ENCODE results near the gene PARVB.
A peak's percentile ranks its signal among the peaks of the same experiment; 100 is the strongest.

PARVB gene

DNA sequence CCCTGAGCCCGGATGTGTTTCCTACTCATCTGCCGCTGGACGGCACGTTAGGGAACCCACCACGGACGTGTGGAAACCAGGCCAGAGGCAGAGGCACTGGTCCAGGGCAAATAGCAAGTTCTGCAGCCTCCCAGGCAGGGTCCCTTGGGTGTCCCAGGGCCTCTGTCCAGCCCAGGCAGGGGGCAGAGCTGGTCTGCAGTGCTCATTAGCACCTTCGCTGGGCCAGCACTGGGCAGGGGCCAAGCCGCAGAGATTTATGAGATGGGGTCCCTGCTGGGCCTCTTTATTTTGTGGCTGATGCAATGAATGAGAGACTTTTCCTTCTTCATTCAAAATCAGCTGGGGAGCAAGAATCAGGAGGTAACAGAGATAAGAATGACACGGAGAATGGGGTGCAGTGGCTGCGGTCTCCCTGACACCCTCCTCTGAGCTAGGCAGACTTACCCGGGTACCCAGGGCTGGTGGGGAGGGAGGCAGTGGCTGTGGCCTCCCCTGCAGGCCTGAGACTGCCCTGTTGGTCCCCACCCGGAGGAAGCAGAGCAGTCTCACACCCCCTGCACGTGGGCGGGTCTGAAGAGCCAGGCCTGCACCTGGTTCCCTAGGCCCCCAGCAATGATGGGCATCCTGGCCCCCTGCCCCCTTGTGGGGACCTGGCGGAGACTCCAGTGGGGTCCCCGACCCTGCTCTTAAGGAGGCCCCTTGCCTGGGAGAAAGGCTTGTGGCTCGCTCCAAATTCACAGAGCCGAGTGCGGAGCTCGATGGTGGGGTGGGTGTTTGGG lies 142.6 kb downstream of the PARVB start:
- DNase-seq: no peak

DNA sequence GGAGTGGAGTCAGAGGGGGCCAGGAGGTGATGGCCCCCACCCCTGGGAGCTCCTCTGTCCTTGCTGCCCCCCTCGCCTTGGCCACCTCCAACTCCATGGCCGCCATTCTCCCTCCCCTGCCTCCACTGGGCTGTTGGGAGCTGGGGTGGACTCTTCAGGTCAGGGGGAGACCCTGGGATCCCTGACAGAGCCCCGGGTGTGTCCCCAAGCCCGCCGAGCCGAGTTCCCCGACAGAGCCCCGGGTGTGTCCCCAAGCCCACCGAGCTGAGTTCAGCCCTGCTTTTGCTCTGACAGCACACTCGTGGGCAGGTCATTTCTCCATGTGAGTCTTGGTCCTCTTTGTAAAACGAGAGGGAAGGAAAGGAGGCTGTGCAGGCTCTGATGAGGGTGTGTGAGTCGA lies 143.4 kb downstream of the PARVB start:
- DNase-seq: no peak

DNA sequence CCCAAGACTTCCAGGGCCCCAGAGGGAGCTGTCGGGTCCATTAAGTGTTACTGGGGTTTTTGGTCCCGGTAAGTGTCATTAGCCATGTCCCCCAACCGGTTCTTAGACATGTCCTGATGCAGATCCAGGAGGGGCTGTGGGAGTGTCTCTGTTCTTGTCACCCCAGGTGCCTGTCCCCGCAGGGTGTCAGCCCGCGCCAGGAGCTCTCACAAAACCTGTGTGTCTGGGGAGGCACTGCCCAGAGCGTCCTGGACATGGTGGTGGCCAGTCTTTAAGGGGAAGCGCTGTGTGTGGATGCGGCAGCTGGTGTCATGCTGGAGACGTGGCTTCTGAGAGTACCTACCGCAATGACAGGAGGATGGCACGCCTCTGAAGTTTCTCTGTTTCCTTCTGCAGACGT lies 144.1 kb downstream of the PARVB start:
- no peak for DNase-seq

DNA sequence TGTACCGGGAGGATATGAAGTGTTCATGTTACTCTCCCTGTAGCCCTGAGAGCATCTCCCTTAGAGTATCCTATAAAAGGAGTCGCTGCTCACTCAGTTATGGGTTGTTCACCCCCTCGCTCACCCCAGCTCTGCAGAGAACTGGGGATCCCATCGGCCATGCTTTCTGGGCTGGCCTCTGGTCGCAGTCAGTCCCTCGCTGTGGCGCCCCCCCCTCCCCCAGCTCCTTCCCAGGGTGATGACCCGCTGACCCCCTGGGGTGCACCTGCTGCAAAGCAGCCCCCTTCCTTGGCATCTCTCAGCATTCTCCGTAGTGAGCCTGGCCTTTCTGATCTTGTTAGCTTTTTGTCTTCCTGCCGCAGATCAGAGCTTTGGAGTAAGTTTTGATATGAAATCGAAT lies 146.4 kb downstream of the PARVB start:
- DNase-seq: no peak

DNA sequence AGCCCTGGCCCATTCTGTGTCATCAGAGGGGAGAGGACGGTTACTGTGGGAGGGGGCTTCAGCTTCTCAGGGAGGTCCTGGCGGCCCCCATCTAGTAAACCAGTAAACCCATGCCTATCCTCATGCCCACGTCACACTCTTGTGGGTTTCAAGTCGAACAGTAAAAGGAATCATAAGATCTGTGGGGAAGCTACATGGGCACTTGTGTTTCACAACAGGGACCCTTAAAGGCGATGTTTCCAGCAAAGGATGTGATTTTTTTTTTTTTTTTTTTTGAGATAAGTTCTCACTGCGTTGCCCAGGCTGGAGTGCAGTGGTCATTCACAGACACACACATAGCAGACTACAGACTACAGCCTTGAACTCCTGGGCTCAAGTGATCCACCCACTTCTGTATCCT lies 147.5 kb downstream of the PARVB start:
- no peak for DNase-seq

DNA sequence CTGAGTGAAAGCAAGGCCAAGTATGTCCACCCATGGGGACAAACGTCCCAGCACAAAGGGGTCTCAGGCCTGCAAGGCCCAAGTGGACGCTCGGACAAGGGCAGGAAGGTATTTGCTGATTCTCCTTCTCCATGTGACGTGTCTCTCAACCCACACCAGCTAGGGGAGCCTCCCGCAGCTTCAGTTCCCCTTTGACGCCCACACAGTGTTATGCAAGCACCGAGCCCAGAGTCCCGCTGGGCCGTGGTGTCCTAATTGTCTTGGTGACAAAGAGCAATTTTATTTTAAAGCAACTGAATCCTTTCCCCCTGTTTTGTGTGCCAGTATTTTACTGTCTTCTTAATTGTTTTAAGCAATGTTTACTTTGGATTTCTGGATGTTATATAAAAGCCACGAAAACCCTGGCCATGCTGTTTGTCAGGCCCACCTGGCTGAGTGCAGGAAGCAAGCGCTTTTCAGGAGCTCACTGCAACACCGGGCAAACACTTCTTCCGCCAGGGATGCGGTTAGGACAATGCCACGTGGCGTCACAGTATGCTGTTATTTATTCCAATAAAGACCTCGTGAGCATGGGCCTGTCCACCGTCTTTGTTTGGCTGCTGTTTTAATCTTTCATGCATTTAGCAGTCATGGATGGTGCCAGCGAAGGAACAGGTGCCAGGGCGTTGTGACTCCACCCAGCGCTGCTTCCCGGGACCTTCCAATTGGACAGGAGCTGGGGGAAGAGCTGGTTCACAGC lies 148.4 kb downstream of the PARVB start:
- no peak for DNase-seq

DNA sequence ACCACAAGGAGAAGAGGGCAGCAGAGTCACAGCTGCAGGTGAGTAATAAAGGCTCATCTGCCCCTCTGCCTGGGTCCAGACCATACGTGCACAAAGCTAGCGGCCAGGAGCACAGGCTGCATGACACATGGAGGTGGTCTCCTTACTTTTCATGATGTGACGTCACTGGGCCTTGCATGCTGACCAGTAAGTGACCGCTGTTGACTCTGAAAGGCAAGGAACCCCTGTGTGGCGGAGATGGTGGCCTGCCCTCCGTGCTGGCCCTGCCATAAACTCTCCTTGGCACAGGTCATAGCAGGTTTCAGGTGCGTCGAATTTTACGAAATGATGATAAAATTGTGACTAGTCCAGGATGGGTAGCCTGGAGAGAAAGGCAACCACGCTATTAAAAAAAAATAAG lies 149.1 kb downstream of the PARVB start:
- DNase-seq: no peak

DNA sequence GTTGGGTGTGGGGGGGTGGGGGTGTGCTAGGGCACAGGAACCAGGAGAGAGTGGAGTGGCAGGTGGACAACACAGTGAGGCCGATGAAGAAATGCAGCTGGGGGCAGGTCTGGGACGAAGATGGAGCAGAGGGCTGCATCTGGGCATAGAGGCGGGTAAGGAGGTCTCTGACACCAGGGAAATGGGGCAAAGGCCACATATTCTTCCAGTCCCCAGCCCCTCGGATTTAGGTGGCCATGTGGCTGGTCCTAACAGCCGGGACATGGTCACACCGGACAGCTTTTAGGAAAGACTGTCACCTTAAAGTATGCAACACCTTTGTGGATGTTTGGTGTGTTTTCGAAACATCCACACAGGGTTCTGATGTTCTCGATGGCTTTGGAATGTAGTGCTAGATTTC lies 151.6 kb downstream of the PARVB start:
- no peak for DNase-seq

DNA sequence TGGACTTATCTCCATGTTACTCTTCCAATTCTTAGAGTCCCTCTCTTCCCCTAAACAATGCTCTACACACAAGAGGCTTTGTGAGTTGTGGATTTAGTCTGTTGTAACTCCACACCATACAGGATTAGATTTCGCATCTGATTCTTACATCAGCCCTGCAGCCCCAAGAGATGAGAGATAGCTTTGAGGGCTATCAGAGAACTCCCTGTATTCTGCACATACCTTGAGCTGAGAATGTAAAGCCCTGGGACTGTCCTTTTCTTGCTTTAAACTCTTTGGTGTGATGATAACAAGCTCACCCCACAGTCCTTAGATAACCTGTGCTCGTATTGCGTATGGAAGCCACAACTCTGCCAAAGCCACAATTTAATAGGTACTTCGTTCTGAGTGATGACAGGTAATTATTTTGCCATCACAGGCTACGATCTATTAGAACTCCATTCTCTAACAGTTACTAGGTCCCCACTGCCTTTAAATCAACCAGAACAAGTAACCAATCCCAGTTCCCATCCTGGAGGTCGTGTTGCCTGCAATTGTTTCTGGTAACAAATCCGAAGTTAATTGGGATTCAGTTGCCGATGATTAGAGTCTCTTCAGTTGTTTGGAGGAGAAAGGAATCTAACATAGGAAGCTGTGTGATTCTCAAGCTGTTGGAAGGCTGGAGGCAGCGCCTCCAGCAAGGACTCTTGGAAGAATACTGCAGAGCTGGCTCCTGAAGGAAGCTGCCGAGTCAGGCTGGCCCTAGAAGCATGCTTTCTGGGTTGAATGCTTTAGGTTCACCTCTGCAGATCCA lies 155.3 kb downstream of the PARVB start:
- DNase-seq: peak; percentile 58

DNA sequence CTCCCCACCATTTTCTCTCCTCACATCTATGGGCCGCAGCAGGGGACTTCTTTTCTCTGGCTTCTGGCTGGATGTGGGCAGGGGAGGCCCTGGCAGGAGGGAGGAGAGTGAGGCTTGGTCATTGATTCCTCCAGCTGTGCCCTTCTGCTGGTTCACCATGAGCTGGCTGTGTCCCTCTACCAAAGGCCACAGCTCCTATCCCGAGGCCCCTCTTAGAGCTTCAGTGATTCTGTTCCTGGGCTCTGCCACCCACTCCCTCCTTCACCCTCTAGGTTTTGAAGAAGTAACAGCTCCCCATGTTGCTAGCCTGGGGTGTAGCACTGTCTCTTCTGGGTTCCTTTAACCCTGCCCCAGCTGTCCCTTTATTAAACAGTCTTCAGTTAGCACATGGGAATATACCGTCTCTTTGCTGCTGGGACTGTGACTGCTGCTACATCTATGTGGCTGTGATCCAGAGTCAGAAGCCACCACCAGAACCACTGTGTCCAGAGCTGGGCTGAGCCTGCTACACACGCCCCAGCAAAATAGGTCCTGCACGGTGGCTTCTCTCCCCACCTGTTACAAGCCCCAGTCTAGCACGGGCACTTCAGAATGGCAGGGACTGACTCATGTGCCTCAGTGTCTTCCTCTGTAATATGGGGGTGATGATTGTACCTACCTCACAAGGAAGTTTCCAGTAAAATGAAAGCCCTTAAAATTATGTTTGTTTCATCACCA lies 156.0 kb downstream of the PARVB start:
- DNase-seq: no peak

DNA sequence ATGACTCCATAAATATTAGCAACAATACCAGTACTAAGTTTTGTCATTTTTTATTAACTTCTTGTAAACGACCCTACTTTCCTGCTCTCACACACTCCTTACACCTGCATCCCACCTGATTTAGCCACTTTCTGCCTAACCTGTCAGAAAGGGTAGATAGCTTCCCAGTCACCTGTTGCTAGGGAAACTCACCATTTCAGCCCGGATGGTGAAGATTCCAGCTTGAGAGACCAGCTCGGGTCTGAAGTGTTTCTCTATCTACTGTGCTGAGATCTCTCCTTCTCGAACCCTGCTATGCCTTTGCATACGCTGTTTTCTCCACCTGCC lies 156.6 kb downstream of the PARVB start, which contains the start of gene PARVG:
PARVG (plus strand) TSS at position 220 of the 327 bp plus-strand sequence. CDS start 2,405 bp downstream, outside the sequence.
- DNase-seq: no peak

DNA sequence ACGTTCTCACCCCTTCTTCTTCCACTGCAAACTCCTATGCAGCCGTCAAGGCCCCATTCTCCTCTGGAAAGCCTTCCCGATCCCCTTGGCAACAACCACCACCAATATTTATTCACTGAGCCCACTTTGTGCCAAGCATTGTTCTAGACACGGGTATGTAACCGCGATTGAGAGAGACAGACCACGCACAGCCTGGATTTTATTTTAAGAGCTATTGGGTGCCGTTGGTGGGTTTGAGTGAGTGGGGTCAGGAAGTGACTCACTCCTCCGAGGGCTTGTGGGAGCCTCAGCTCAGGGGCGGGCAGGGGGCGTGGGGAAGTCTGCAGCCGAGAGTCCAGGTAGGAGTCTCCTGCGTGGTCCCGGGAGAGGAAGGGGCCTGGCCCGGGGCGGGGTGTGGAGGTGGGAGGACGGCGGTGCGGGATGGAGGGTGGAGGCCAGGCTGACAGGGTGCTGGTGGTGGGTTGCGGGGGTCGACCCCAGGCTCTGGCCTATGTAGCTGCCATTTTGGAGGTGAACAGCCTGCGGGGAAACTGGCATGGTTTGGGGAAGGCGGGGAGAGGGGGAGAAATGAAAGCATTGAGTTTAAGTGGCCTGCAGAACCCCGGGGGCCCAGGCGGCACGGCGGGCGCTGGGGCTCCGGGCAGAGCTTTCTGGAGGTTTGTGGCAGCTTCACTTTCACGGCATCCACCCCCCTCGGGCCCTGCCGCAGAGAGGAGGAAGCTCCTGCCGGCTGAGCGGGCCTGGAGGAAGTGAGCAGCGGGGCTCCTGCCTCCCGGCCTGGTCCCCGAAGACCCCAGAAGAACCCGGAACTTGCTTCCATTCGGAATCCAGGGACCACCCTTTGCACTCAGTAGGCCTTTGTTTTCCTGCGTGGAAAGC lies 157.2 kb downstream of the PARVB start:
- no peak for DNase-seq

DNA sequence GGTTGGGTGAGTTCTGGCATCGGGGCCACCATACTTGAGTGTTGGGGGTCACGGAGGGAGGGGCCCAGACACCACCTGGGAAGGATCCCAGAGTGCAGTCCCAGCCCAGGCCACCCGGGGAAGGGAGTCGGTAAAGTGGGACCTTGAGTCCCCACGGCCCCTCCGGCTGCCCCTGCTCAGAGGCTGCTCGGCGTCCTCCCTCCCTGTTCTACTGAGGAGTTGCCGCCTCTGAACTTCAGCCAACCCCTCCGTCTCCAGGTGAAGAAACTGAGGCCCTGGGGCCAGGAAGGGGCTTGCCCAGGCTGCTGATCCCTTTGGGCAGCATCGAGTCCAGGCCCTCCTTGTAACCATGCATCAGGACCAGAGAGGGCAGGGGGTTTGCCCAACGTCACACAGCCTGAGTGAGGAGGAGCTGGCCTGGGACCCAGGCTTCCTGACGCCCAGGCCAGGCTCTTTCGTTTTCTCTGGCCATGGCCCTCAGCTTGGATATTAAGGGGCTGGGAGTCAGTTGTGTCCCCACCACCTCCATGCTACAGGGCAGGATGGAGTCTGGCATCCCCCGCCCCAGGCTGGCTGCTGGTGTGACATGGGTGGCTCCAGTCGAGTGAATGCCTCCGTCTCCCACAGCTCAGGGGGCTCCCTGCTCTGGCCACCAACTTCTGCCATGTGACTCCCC lies 157.9 kb downstream of the PARVB start:
- no peak for DNase-seq

DNA sequence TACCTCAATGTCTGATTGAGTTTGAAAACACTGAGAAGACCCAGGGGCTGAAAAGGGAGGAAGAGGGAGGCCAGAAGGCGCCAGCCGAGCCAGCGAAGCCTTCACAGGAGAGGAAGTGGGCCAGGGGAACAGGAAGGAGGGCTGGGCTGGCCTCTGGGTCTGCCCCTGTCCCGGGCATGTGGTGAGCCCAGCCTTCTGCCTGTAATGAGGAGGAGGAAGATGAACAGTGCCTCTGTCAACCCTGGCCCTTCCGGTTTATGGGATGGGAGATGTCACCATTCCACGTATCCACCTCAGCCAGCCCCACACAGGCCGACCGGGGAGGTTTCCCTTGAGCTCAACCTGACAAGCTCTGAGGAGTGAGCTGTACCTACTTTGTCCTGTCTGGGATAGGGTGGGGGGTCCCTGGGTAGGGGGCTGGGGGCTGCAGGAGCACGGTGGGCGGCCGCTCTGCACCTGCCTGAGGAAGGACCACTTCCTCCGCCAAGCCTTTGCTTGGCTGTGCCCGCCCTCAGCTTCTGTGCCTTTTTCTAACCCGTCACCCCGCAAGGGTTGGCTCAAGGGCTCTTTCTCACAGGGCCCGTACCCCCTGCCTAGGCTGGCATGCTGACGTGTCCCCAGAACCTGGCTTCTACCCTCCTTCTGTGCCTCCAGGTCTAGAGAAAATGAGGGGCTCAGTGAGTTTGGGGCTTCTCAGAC lies 158.6 kb downstream of the PARVB start:
- no peak for DNase-seq

DNA sequence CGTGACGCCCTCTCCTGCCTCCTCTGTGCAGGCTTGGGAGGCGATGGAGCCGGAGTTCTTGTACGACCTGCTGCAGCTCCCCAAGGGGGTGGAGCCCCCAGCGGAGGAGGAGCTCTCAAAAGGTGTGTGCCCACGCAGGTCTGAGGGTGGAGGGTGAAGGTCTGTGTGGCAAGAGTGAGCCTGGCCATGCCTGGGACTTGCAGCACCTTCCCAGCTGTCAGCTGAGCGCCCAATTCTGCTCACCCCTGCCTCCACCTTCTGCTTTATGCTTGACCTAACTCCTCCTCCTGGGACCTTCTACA lies 159.1 kb downstream of the PARVB start:
- DNase-seq: no peak

DNA sequence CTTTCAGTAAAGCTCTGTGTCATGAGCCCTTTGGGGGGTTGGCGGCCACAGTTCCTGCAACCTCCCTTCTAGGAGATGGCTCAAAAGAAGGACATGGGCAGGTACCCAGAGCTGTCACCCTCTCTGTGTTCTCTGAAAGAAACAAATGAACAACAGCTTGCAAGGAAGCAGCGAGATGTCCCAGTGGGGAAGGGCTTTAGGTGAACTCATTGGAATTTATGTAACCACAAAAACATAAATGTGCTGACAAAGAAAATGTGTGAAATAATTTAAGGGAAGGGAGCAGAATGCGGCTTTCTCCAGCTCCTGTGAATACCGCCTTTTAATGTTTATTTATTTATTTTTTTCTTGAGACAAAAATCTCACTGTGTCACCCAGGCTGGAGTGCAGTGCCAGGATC lies 159.9 kb downstream of the PARVB start:
- no peak for DNase-seq

DNA sequence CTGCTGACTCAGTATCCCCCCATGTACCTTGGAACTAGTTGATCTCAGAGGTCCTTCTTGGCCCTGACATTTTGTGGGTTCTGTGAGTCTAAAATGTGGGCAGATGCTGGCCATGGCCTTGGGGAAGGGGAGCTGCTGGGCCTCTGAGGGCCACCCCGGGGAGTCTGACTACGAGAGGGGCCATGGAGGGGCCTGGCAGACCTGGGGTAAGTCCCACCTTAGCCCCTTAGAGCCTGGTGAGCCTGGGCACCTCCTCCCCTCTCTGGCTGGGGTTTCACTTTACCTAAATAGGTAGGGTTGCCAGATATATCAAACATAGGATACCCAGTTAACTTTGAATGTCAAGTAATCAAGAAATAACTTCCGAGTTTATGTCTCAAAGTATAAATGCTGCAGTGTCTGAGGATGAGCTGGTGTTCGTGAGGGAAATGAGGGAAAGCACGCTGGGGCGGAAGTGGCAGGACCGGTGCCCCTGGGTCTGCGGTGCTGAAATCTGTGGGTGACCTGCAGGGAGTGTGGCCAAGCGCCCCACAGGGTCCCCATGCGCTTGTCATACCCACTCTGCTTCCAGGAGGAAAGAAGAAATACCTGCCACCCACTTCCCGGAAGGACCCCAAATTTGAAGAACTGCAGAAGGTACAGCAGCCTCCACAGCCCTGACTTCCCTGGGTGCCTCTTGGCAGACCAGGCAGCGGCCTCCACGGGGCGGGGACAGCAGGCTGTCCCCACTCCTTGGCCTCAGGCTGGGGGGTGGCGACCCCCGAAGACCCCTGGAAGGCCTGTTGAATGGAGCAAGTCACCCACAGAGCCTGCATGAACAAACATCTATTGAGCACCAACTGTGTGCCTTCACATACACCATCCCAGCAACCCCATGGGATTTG lies 161.4 kb downstream of the PARVB start:
- DNase-seq: no peak

DNA sequence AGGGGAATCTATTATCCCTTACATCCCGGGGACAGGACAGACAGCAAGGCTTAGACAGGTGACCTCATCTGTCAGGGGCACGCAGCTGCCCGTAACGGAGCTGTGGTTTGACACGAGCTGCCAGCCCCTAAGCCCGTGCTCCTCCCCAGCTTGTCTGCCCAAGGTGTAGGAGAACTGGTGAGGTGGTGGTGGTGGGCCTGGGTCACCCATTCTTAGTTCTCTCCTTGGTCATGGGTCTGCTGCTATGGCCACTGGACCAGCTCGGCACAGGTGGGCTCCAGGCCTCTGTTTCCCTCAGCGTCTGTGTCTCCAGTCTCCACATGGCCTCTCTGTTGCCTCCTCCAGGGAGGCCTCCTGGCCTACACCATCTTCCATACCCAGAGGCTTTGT lies 162.0 kb downstream of the PARVB start:
- DNase-seq: no peak

DNA sequence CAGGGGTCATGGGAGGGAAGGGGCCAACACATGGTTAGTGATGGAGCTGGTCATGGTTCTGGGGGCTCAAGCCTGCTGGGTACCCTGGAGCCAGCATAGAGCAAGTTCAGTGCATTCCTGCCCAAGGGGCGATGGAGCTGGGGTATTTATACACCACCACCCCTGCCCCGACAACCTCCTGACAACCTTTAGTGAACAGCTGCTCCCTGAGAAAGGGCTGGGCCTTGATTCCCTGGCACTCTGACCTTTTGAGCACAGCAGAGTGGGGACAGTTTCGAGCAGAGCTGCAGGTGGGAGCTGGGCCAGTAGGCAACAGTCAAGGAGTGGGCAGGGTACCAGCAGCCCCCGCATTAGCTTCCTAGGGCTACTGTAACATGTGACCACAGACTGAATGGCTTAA lies 162.6 kb downstream of the PARVB start:
- DNase-seq: no peak

DNA sequence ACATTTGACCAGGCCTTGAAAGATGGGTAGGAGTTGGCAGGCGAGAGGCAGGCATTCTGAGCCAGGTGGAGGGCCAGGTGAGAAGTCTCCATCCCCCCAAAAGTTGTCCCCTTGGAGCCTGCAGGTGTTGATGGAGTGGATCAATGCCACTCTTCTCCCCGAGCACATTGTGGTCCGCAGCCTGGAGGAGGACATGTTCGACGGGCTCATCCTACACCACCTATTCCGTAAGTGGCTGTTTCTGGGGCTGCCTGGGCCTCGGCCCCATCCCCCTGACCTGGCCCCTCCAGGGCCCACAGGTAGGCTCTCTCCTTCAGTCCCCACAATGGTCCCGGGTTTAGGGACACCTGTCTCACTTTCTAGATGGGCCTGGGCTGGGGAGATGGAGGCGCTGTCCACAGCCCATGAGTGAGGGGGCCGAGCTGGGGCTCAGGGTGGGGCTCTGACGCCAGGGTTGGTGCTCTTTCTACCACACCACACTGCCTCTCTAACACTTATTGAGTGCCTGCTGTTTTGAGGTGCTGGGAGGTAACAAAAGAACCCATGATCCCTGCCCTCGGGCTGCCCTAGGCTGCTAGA lies 163.6 kb downstream of the PARVB start:
- DNase-seq: no peak

All from NCI-H2227 treated with DMSO at 0.1 percent for 48 hours (cell line).